ENCODE results near the gene DROSHA.

The DROSHA gene

GRCh38 chr5:31365776-31366175 is 166.1 kb downstream of the DROSHA start:
- no peak for TF ChIP-seq EZH2 (IDR thresholded peaks at IDR 0.05; ENCODE audit: borderline replicate concordance, low read depth, low read length, severe bottlenecking)
- no peak for TF ChIP-seq CTCF (IDR thresholded peaks at IDR 0.05; ENCODE audit: borderline replicate concordance, extremely low read depth, low read length, poor library complexity, severe bottlenecking)
- Histone ChIP-seq H3K27me3 (ENCODE audit: insufficient read depth, low read length, poor library complexity) (no peaks in the 10 kb centered on the region), H2AFZ (ENCODE audit: low read depth, low read length) (no peak overlapping the region), H3K9ac (ENCODE audit: low read depth, low read length) (no peak overlapping the region), H3K9me3 (ENCODE audit: insufficient read depth, low read length, severe bottlenecking) (no peaks in the 10 kb centered on the region), H3K4me1 (ENCODE audit: insufficient read depth, low read length) (no peaks in the 10 kb centered on the region), H3K36me3 (ENCODE audit: insufficient read depth, low read length) (no peaks in the 10 kb centered on the region), H3K4me2 (ENCODE audit: insufficient read depth, low read length) (no peak overlapping the region), H3K79me2 (ENCODE audit: insufficient read depth, low read length) (no peaks in the 10 kb centered on the region), H4K20me1 (ENCODE audit: insufficient read depth, low read length) (no peaks in the 10 kb centered on the region), H3K4me3 (ENCODE audit: low read depth in 1 of 2, low read length in 2 of 2) (no peak overlapping the region), H3K27ac (ENCODE audit: low read length) (no peak overlapping the region)
- no peak for DNase-seq
- no peak for ATAC-seq (ENCODE audit: insufficient read depth, low read depth)

GRCh38 chr5:31364881-31365636 is 166.8 kb downstream of the DROSHA start:
- Histone ChIP-seq H3K36me3 (ENCODE audit: insufficient read depth, low read length) (no peaks in the 10 kb centered on the region), H3K9ac (ENCODE audit: low read depth, low read length) (no peak overlapping the region), H3K9me3 (ENCODE audit: insufficient read depth, low read length, severe bottlenecking) (no peaks in the 10 kb centered on the region), H4K20me1 (ENCODE audit: insufficient read depth, low read length) (no peaks in the 10 kb centered on the region), H2AFZ (ENCODE audit: low read depth, low read length) (no peak overlapping the region), H3K4me1 (ENCODE audit: insufficient read depth, low read length) (no peaks in the 10 kb centered on the region), H3K4me2 (ENCODE audit: insufficient read depth, low read length) (no peak overlapping the region), H3K4me3 (ENCODE audit: low read depth in 1 of 2, low read length in 2 of 2) (no peak overlapping the region), H3K79me2 (ENCODE audit: insufficient read depth, low read length) (no peaks in the 10 kb centered on the region), H3K27me3 (ENCODE audit: insufficient read depth, low read length, poor library complexity) (no peaks in the 10 kb centered on the region), H3K27ac (ENCODE audit: low read length) (no peak overlapping the region)
- DNase-seq: no peak
- no peak for ATAC-seq (ENCODE audit: insufficient read depth, low read depth)
- TF ChIP-seq EZH2 (IDR thresholded peaks at IDR 0.05; ENCODE audit: borderline replicate concordance, low read depth, low read length, severe bottlenecking) (no peak), CTCF (IDR thresholded peaks at IDR 0.05; ENCODE audit: borderline replicate concordance, extremely low read depth, low read length, poor library complexity, severe bottlenecking) (no peak)

- Histone ChIP-seq H3K27ac (ENCODE audit: low read length) (no peak overlapping the region), H3K4me2 (ENCODE audit: insufficient read depth, low read length) (no peak overlapping the region), H4K20me1 (ENCODE audit: insufficient read depth, low read length) (no peaks in the 10 kb centered on the region), H3K9ac (ENCODE audit: low read depth, low read length) (no peak overlapping the region), H3K36me3 (ENCODE audit: insufficient read depth, low read length) (no peaks in the 10 kb centered on the region), H3K4me3 (ENCODE audit: low read depth in 1 of 2, low read length in 2 of 2) (no peak overlapping the region), H2AFZ (ENCODE audit: low read depth, low read length) (no peak overlapping the region), H3K27me3 (ENCODE audit: insufficient read depth, low read length, poor library complexity) (no peaks in the 10 kb centered on the region), H3K9me3 (ENCODE audit: insufficient read depth, low read length, severe bottlenecking) (no peaks in the 10 kb centered on the region), H3K4me1 (ENCODE audit: insufficient read depth, low read length) (no peaks in the 10 kb centered on the region), H3K79me2 (ENCODE audit: insufficient read depth, low read length) (no peaks in the 10 kb centered on the region)
- no peak for TF ChIP-seq EZH2 (IDR thresholded peaks at IDR 0.05; ENCODE audit: borderline replicate concordance, low read depth, low read length, severe bottlenecking)
- TF ChIP-seq CTCF (IDR thresholded peaks at IDR 0.05; ENCODE audit: borderline replicate concordance, extremely low read depth, low read length, poor library complexity, severe bottlenecking): no peak
- DNase-seq: no peak
- no peak for ATAC-seq (ENCODE audit: insufficient read depth, low read depth)
Measured at GRCh38 chr5:31362931-31363568, 168.8 kb downstream of the DROSHA start.

Data from DND-41 (cell line).